IMR-90 (cell line): Measurements from ENCODE around the gene ELMO1.

Experiments used
- CTCF ChIP-seq: conservative IDR thresholded peaks from 2 replicates; pipeline ENCODE4 v1.5.1; 2012; ENCODE audit warnings: mild to moderate bottlenecking, low read depth, low read length, improper control_type of control experiment
- ELK1 ChIP-seq: fragments of 150-350 bp; IDR thresholded peaks from 2 replicates; pipeline ENCODE4 v1.6.1; 2016; ENCODE audit warnings: low read depth, mild to moderate bottlenecking, low read length, moderate library complexity, borderline replicate concordance

GRCh38 chr7:36966636-36967035 is 482.0 kb downstream of the ELMO1 start:
- no peak for TF ChIP-seq CTCF
- no peak for TF ChIP-seq ELK1
